Measurements from ENCODE around the gene GPC4. TPM values are rescaled to one million over a fixed set of nuclear protein-coding genes. Genes with fewer than 3 reads are reported as not detected.
A peak's percentile ranks its signal among the peaks of the same experiment; 100 is the strongest.
"Not testable (repeated sequence)": the region's sequence is repeated elsewhere in the genome, so short reads cannot be mapped to it uniquely, and the experiment has no call there.

GPC4 gene
- total RNA-seq, 2 donors from 2014 or later, result 15.3 to 16.7 TPM

- intact Hi-C loops (cut with DNase I, micrococcal nuclease), result loop anchor here in 1 of 2 donors (5.0 kb wide), 1 partner anchor 341 kb away; no protein-coding TSS in a partner anchor
- DNase-seq, result no peak
- ATAC-seq, result no peak
These were observed 84.3 kb downstream of the GPC4 start for GRCh38 chrX:133330956-133331355.

- ATAC-seq (no peak), DNase-seq (no peak)
- intact Hi-C loops (cut with DNase I, micrococcal nuclease), result no loop called here
These were observed 89.9 kb downstream of the GPC4 start for GRCh38 chrX:133325422-133325821.

GRCh38 chrX:133323431-133323830 is 91.9 kb downstream of the GPC4 start:
- intact Hi-C loops (cut with DNase I, micrococcal nuclease), result no loop called here
- DNase-seq, result no peak
- peak; percentile 42 for ATAC-seq

- ATAC-seq; DNase-seq; intact Hi-C loops (cut with DNase I, micrococcal nuclease): not testable (repeated sequence)
These were observed 93.0 kb downstream of the GPC4 start for GRCh38 chrX:133322269-133322668.

GRCh38 chrX:133321451-133321850 is 93.8 kb downstream of the GPC4 start:
- DNase-seq (no peak), ATAC-seq (no peak)
- intact Hi-C loops (cut with DNase I, micrococcal nuclease), result no loop called here

GRCh38 chrX:133314281-133314680 is 101.0 kb downstream of the GPC4 start:
- intact Hi-C loops (cut with DNase I, micrococcal nuclease), result no loop called here
- ATAC-seq, result no peak

GRCh38 chrX:133308499-133308897 is 106.8 kb downstream of the GPC4 start:
- DNase-seq, result no peak
- intact Hi-C loops (cut with DNase I, micrococcal nuclease), result no loop called here
- ATAC-seq, result no peak

More at GRCh38 chrX:133314281-133314680, 101.0 kb downstream of the GPC4 start:
- no peak for DNase-seq

- intact Hi-C loops (cut with DNase I, micrococcal nuclease), result no loop called here
- DNase-seq (no peak), ATAC-seq (no peak)
These were observed 107.4 kb downstream of the GPC4 start for GRCh38 chrX:133307637-133308498.

GRCh38 chrX:133307094-133307493 is 108.2 kb downstream of the GPC4 start:
- ATAC-seq (no peak), DNase-seq (no peak)
- intact Hi-C loops (cut with DNase I, micrococcal nuclease), result no loop called here

- ATAC-seq (no peak), DNase-seq (no peak)
- intact Hi-C loops (cut with DNase I, micrococcal nuclease), result no loop called here
These were observed 109.0 kb downstream of the GPC4 start for GRCh38 chrX:133306316-133306715.

GRCh38 chrX:133305348-133305747 is 109.9 kb downstream of the GPC4 start:
- DNase-seq (no peak), ATAC-seq (no peak)
- intact Hi-C loops (cut with DNase I, micrococcal nuclease), result no loop called here

GRCh38 chrX:133302775-133303445 is 112.4 kb downstream of the GPC4 start:
- intact Hi-C loops (cut with DNase I, micrococcal nuclease), result no loop called here
- no peak for ATAC-seq
- no peak for DNase-seq

- intact Hi-C loops (cut with DNase I, micrococcal nuclease), result no loop called here
- ATAC-seq, result no peak
- no peak for DNase-seq
These were observed 114.7 kb downstream of the GPC4 start for GRCh38 chrX:133300591-133300990.

GRCh38 chrX:133297284-133297683 is 118.0 kb downstream of the GPC4 start:
- ATAC-seq (no peak), DNase-seq (no peak)
- intact Hi-C loops (cut with DNase I, micrococcal nuclease), result no loop called here

- intact Hi-C loops (cut with DNase I, micrococcal nuclease), result no loop called here
- no peak for DNase-seq
- no peak for ATAC-seq
These were observed 121.2 kb downstream of the GPC4 start for GRCh38 chrX:133294126-133294525.

- DNase-seq, result no peak
- no peak for ATAC-seq
- intact Hi-C loops (cut with DNase I, micrococcal nuclease), result no loop called here
These were observed 125.2 kb downstream of the GPC4 start for GRCh38 chrX:133290076-133290475.

- DNase-seq (no peak), ATAC-seq (no peak)
- intact Hi-C loops (cut with DNase I, micrococcal nuclease), result no loop called here
These were observed 127.4 kb downstream of the GPC4 start for GRCh38 chrX:133287860-133288259.

GRCh38 chrX:133285341-133285740 is 129.9 kb downstream of the GPC4 start:
- intact Hi-C loops (cut with DNase I, micrococcal nuclease), result no loop called here
- ATAC-seq, result no peak
- no peak for DNase-seq

- intact Hi-C loops (cut with DNase I, micrococcal nuclease), result not testable (repeated sequence)
- ATAC-seq (peak; percentile 59), DNase-seq (peak in 1 of 2 donors; percentile 8)
These were observed 136.1 kb downstream of the GPC4 start for GRCh38 chrX:133279112-133279730.

GRCh38 chrX:133273180-133273579 is 142.1 kb downstream of the GPC4 start:
- DNase-seq, result no peak
- ATAC-seq, result no peak
- intact Hi-C loops (cut with DNase I, micrococcal nuclease), result no loop called here

Measured in left colon (tissue), 2 donors.